Neuronal stem cell (in vitro differentiated cells): ENCODE results near the gene NRF1.

Experiments
- DNase-seq: peaks from one replicate; pipeline ENCODE4 v3.0.0-alpha.2; 2013; ENCODE audit warnings: low spot score
- H2AFZ ChIP-seq: one replicate; pipeline ENCODE4 v1.6.1; 2013; ENCODE audit warnings: mild to moderate bottlenecking, low read length, inconsistent platforms
- H2AK5ac ChIP-seq: 2 replicates; pipeline ENCODE4 v1.6.1; 2013; ENCODE audit warnings: low read depth, mild to moderate bottlenecking, inconsistent platforms, low read length, moderate library complexity, mixed read lengths
- H2BK120ac ChIP-seq: 2 replicates; pipeline ENCODE4 v1.6.1; 2013; ENCODE audit warnings: low read depth, mild to moderate bottlenecking, inconsistent platforms, low read length, moderate library complexity, mixed read lengths
- H2BK12ac ChIP-seq: one replicate; pipeline ENCODE4 v1.6.1; 2013; ENCODE audit warnings: low read length, inconsistent platforms
- H2BK15ac ChIP-seq: 2 replicates; pipeline ENCODE4 v1.6.1; 2013; ENCODE audit warnings: mild to moderate bottlenecking, low read length, inconsistent platforms, mixed read lengths
- H2BK5ac ChIP-seq: one replicate; pipeline ENCODE4 v1.6.1; 2013; ENCODE audit warnings: inconsistent platforms, mild to moderate bottlenecking, low read length, moderate library complexity
- H3K14ac ChIP-seq: one replicate; pipeline ENCODE4 v1.6.1; 2013; ENCODE audit warnings: low read length, inconsistent platforms
- H3K18ac ChIP-seq: 2 replicates; pipeline ENCODE4 v1.6.1; 2013; ENCODE audit warnings: low read length, inconsistent platforms
- H3K23ac ChIP-seq: 2 replicates; pipeline ENCODE4 v1.6.1; 2013; ENCODE audit warnings: low read depth, mild to moderate bottlenecking, mixed read lengths, low read length, inconsistent platforms; ENCODE audit not compliant: poor library complexity
- H3K27ac ChIP-seq: replicated peaks from 3 replicates; pipeline ENCODE4 v1.5.1; 2013; ENCODE audit warnings: low read length, inconsistent platforms
- H3K27me3 ChIP-seq, 3 experiments: 2 replicates each; pipeline ENCODE4 v1.6.1; 2013; ENCODE audit warnings: low read length in 3 of 3, mild to moderate bottlenecking in 2 of 3, inconsistent platforms in 1 of 3, low read depth in 1 of 3, mixed read lengths in 1 of 3, moderate library complexity in 1 of 3; ENCODE audit not compliant: control insufficient read depth in 3 of 3, insufficient read depth in 3 of 3
- H3K36me3 ChIP-seq, 2 donors: replicated peaks in 1 of 2; 2 replicates each; pipeline ENCODE4 v1.6.1; 2013; ENCODE audit warnings: low read length in 2 of 2; ENCODE audit not compliant: control insufficient read depth in 2 of 2, insufficient read depth in 2 of 2
- H3K4ac ChIP-seq: 2 replicates; pipeline ENCODE4 v1.6.1; 2013; ENCODE audit warnings: inconsistent platforms, mild to moderate bottlenecking, low read length, moderate library complexity
- H3K4me1 ChIP-seq, 2 donors: 1 replicate in 1 of 2; 2 replicates in 1 of 2; pipeline ENCODE4 v1.6.1; 2013; ENCODE audit warnings: low read length in 2 of 2, low read depth in 1 of 2; ENCODE audit not compliant: control insufficient read depth in 2 of 2, insufficient read depth in 1 of 2
- H3K4me2 ChIP-seq: one replicate; pipeline ENCODE4 v1.6.1; 2013; ENCODE audit warnings: mild to moderate bottlenecking, low read length, inconsistent platforms; ENCODE audit not compliant: insufficient read depth, poor library complexity, severe bottlenecking
- H3K4me3 ChIP-seq, 2 donors: 2 replicates each; pipeline ENCODE4 v1.5.1; 2013; ENCODE audit warnings: low read length in 2 of 2, mild to moderate bottlenecking in 2 of 2, inconsistent platforms in 1 of 2, moderate library complexity in 1 of 2
- H3K79me1 ChIP-seq: one replicate; pipeline ENCODE4 v1.6.1; 2013; ENCODE audit warnings: low read depth, mild to moderate bottlenecking, inconsistent platforms, low read length, moderate library complexity
- H3K9ac ChIP-seq: one replicate; pipeline ENCODE4 v1.6.1; 2013; ENCODE audit warnings: mild to moderate bottlenecking, low read depth, low read length, inconsistent platforms; ENCODE audit not compliant: poor library complexity
- H3K9me3 ChIP-seq, 2 donors: replicated peaks in 1 of 2; 2 replicates each; pipeline versions ENCODE3 to v1.6.1; 2013; ENCODE audit warnings: low read length in 2 of 2, mild to moderate bottlenecking in 2 of 2, inconsistent platforms in 1 of 2, low read depth in 1 of 2, mixed read lengths in 1 of 2, moderate library complexity in 1 of 2; ENCODE audit not compliant: control insufficient read depth in 2 of 2, insufficient read depth in 1 of 2
- H4K8ac ChIP-seq: one replicate; pipeline ENCODE4 v1.6.1; 2013; ENCODE audit warnings: low read depth, mild to moderate bottlenecking, inconsistent platforms, low read length, moderate library complexity
- H4K91ac ChIP-seq: one replicate; pipeline ENCODE4 v1.6.1; 2013; ENCODE audit warnings: low read length, low read depth, mild to moderate bottlenecking, inconsistent platforms; ENCODE audit not compliant: poor library complexity
- WGBS, 2 donors: extraction: QIAGEN DNeasy Blood & Tissue Kit; methylation state at CpG; one replicate each; pipeline ENCODE4 v1.1.7; 2013; ENCODE audit warnings: missing lambda C conversion rate in 2 of 2, mixed read lengths in 1 of 2; ENCODE audit not compliant: insufficient read length in 2 of 2, insufficient replicate concordance in 1 of 2; ENCODE audit errors: extremely low coverage in 2 of 2; 5-methylcytosine and 5-hydroxymethylcytosine counted together

Gene NRF1

GRCh38 chr7:129799350-129799955, 187.9 kb downstream of the NRF1 start:
- peak overlapping the region; percentile 81 for H2AK5ac ChIP-seq
- no peak overlapping the region for H3K4me2 ChIP-seq
- DNase-seq: no peak
- H4K91ac ChIP-seq: peak overlapping the region; percentile 41
- no peak overlapping the region for H3K4me3 ChIP-seq
- H3K9me3 ChIP-seq: no peaks in the 10 kb centered on the region
- no peak overlapping the region for H2AFZ ChIP-seq
- peak overlapping the region; percentile 51 for H3K18ac ChIP-seq
- no peak overlapping the region for H3K14ac ChIP-seq
- peaks cover 0 to 17% (median 2%) of the 10 kb centered on the region in 3 experiments for H3K27me3 ChIP-seq
- peak overlapping the region; percentile 19 for H2BK120ac ChIP-seq
- H3K27ac ChIP-seq: no peak overlapping the region
- H3K23ac ChIP-seq: no peak overlapping the region
- H3K4ac ChIP-seq: no peak overlapping the region
- no peaks in the 10 kb centered on the region for H3K36me3 ChIP-seq
- no peak overlapping the region for H4K8ac ChIP-seq
- H3K9ac ChIP-seq: no peak overlapping the region
- peak overlapping the region; percentile 14 for H2BK12ac ChIP-seq
- peaks cover 0 to 5% of the 10 kb centered on the region in 2 donors for H3K4me1 ChIP-seq
- WGBS, 2 donors: no CpG with 5 or more reads among the region's 13 CpGs
- no peak overlapping the region for H2BK5ac ChIP-seq
- no peak overlapping the region for H2BK15ac ChIP-seq
- H3K79me1 ChIP-seq: no peaks in the 10 kb centered on the region

- H3K9ac ChIP-seq: no peak overlapping the region
- H3K27ac ChIP-seq: no peak overlapping the region
- WGBS, 2 donors: no CpG with 5 or more reads among the region's 7 CpGs
These were observed 189.4 kb downstream of the NRF1 start for GRCh38 chr7:129800901-129801300.

GRCh38 chr7:129801882-129802281, 190.4 kb downstream of the NRF1 start:
- no peak overlapping the region for H2AK5ac ChIP-seq
- H3K4me1 ChIP-seq: peaks cover 0 to 3% of the 10 kb centered on the region in 2 donors
- H3K9me3 ChIP-seq: no peaks in the 10 kb centered on the region
- no peak overlapping the region for H3K4ac ChIP-seq
- peaks cover 0 to 13% (median 2%) of the 10 kb centered on the region in 3 experiments for H3K27me3 ChIP-seq
- no peak overlapping the region for H2BK12ac ChIP-seq
- WGBS, 2 donors: no CpG with 5 or more reads among the region's 5 CpGs
- no peaks in the 10 kb centered on the region for H3K36me3 ChIP-seq
- DNase-seq: no peak
- no peak overlapping the region for H4K8ac ChIP-seq
- no peak overlapping the region for H3K4me2 ChIP-seq
- H3K79me1 ChIP-seq: no peaks in the 10 kb centered on the region
- no peak overlapping the region for H3K27ac ChIP-seq
- no peak overlapping the region for H3K14ac ChIP-seq
- no peak overlapping the region for H3K23ac ChIP-seq
- no peak overlapping the region for H2AFZ ChIP-seq
- no peak overlapping the region for H2BK15ac ChIP-seq
- H2BK5ac ChIP-seq: no peak overlapping the region
- no peak overlapping the region for H3K18ac ChIP-seq
- no peak overlapping the region for H3K9ac ChIP-seq
- H3K4me3 ChIP-seq: no peak overlapping the region
- H2BK120ac ChIP-seq: no peak overlapping the region
- H4K91ac ChIP-seq: no peak overlapping the region

More at GRCh38 chr7:129800901-129801300, 189.4 kb downstream of the NRF1 start:
- no peak overlapping the region for H3K4ac ChIP-seq
- no peak overlapping the region for H3K4me2 ChIP-seq
- no peak overlapping the region for H4K91ac ChIP-seq
- no peak overlapping the region for H4K8ac ChIP-seq
- H3K4me1 ChIP-seq: peaks cover 0 to 5% of the 10 kb centered on the region in 2 donors
- H3K4me3 ChIP-seq: no peak overlapping the region
- H2BK12ac ChIP-seq: no peak overlapping the region
- H3K14ac ChIP-seq: no peak overlapping the region
- no peak overlapping the region for H2BK120ac ChIP-seq
- H3K9me3 ChIP-seq: no peaks in the 10 kb centered on the region
- no peak overlapping the region for H2BK15ac ChIP-seq
- no peak for DNase-seq
- H2BK5ac ChIP-seq: no peak overlapping the region
- no peak overlapping the region for H2AK5ac ChIP-seq
- H2AFZ ChIP-seq: no peak overlapping the region
- H3K23ac ChIP-seq: no peak overlapping the region
- H3K18ac ChIP-seq: peak overlapping the region; percentile 44
- no peaks in the 10 kb centered on the region for H3K79me1 ChIP-seq
- no peaks in the 10 kb centered on the region for H3K36me3 ChIP-seq
- H3K27me3 ChIP-seq: peaks cover 0 to 17% (median 2%) of the 10 kb centered on the region in 3 experiments

- H3K23ac ChIP-seq: no peak overlapping the region
- H3K79me1 ChIP-seq: no peaks in the 10 kb centered on the region
- WGBS, 2 donors: no CpG with 5 or more reads among the region's 17 CpGs
- H3K27me3 ChIP-seq: peaks cover 0 to 13% (median 1%) of the 10 kb centered on the region in 3 experiments
- H2BK5ac ChIP-seq: no peak overlapping the region
- H3K4me1 ChIP-seq: no peaks in the 10 kb centered on the region
- H2BK120ac ChIP-seq: no peak overlapping the region
- H3K14ac ChIP-seq: no peak overlapping the region
- H3K4me3 ChIP-seq: no peak overlapping the region
- no peak for DNase-seq
- no peak overlapping the region for H3K4me2 ChIP-seq
- H4K91ac ChIP-seq: no peak overlapping the region
- no peak overlapping the region for H2AK5ac ChIP-seq
- H3K4ac ChIP-seq: no peak overlapping the region
- H2BK12ac ChIP-seq: no peak overlapping the region
- H3K18ac ChIP-seq: no peak overlapping the region
- H3K9ac ChIP-seq: no peak overlapping the region
- no peak overlapping the region for H2BK15ac ChIP-seq
- H3K36me3 ChIP-seq: no peaks in the 10 kb centered on the region
- no peaks in the 10 kb centered on the region for H3K9me3 ChIP-seq
- H3K27ac ChIP-seq: no peak overlapping the region
- H2AFZ ChIP-seq: no peak overlapping the region
- no peak overlapping the region for H4K8ac ChIP-seq
These were observed 192.1 kb downstream of the NRF1 start for GRCh38 chr7:129803546-129804081.
